Calu3 (cell line): ENCODE data around the gene STIM1. TPM values are rescaled to one million over a fixed set of nuclear protein-coding genes. Genes with fewer than 3 reads are reported as not detected.
"Not testable (repeated sequence)": the region's sequence is repeated elsewhere in the genome, so short reads cannot be mapped to it uniquely, and the experiment has no call there.

Source experiments
- BruUV-seq: library from RNA; stranded (reverse); fragments of 400-500 nt; replicated peaks from 2 replicates; lab custom pipeline; 2021; lab: Mats Ljungman, UMichigan
- CTCF ChIA-PET: fragments of 300-600 bp; sonication (Branson Sonifier 250); formaldehyde crosslinking; loops from one replicate; lab custom pipeline; 2022; ENCODE audit warnings: antibody characterized with exemption; lab: Charles Lee
- DNase-seq: peaks from one replicate; pipeline ENCODE4 v3.0.0; 2022
- H3K27ac Mint-ChIP-seq: one replicate; pipeline ENCODE4 v1.8.0; 2022; ENCODE audit warnings: mixed read lengths; ENCODE audit not compliant: unreplicated experiment
- H3K27me3 Mint-ChIP-seq: one replicate; pipeline ENCODE4 v1.8.0; 2022; ENCODE audit warnings: mixed read lengths; ENCODE audit not compliant: unreplicated experiment
- H3K36me3 Mint-ChIP-seq: one replicate; pipeline ENCODE4 v1.8.0; 2022; ENCODE audit warnings: mild to moderate bottlenecking, moderate library complexity, mixed read lengths; ENCODE audit not compliant: insufficient read depth, unreplicated experiment
- H3K4me1 Mint-ChIP-seq: one replicate; pipeline ENCODE4 v1.8.0; 2022; ENCODE audit warnings: mild to moderate bottlenecking, low read depth, mixed read lengths; ENCODE audit not compliant: unreplicated experiment
- H3K4me3 Mint-ChIP-seq: one replicate; pipeline ENCODE4 v1.8.0; 2022; ENCODE audit warnings: mild to moderate bottlenecking, low read depth, moderate library complexity, mixed read lengths; ENCODE audit not compliant: unreplicated experiment
- H3K9me3 Mint-ChIP-seq: one replicate; pipeline ENCODE4 v1.8.0; 2022; ENCODE audit warnings: low read depth, mixed read lengths; ENCODE audit not compliant: unreplicated experiment
- CTCF ChIP-seq: fragments of 200-600 bp; IDR thresholded peaks from one replicate; pipeline ENCODE4 v1.8.0; 2022; ENCODE audit warnings: antibody characterized with exemption; ENCODE audit not compliant: unreplicated experiment
- intact Hi-C: fragments of 100-400 bp; cut with micrococcal nuclease; formaldehyde crosslinking; loops from one replicate; pipeline ENCODE4 v1.10.0; 2022; ENCODE audit not compliant: unreplicated experiment
- total RNA-seq: library from RNA; stranded (reverse); gene quantifications from 2 replicates; pipeline ENCODE4 v1.2.3, GENCODE V29; 2022

STIM1 gene
- total RNA-seq, 1 experiment from 2014 or later, result 60.1 TPM

- TF ChIP-seq CTCF, result no peak
- CTCF ChIA-PET, result interaction anchor here (0.6 to 3.2 kb wide), 6 partner anchors 16 to 306 kb away, joined by 3 to 20 read pairs (median 4); partner anchors contain the start of gene RHOG
- Mint-ChIP-seq H3K4me1 (peaks cover 12% of the 10 kb centered on the region), H3K27me3 (no peaks in the 10 kb centered on the region), H3K9me3 (no peaks in the 10 kb centered on the region), H3K4me3 (no peak overlapping the region), H3K36me3 (peaks cover 17% of the 10 kb centered on the region), H3K27ac (no peak overlapping the region)
- BruUV-seq, result no TSS peak
- intact Hi-C loops, result no loop called here
- no peak for DNase-seq
Measured at GRCh38 chr11:3809624-3809928, 45.9 kb upstream of the STIM1 start.

GRCh38 chr11:3810446-3810845 is 45.0 kb upstream of the STIM1 start:
- intact Hi-C loops, result no loop called here
- CTCF ChIA-PET, result interaction anchor here (0.6 to 3.2 kb wide), 3 partner anchors 30 to 305 kb away, joined by 3 to 20 read pairs (median 4); partner anchors contain the start of gene RHOG

GRCh38 chr11:3810951-3811350 is 44.5 kb upstream of the STIM1 start:
- intact Hi-C loops, result no loop called here

More at GRCh38 chr11:3810446-3810845, 45.0 kb upstream of the STIM1 start:
- Mint-ChIP-seq H3K9me3 (no peaks in the 10 kb centered on the region), H3K27ac (no peak overlapping the region), H3K27me3 (no peaks in the 10 kb centered on the region), H3K4me3 (no peak overlapping the region), H3K36me3 (peaks cover 17% of the 10 kb centered on the region), H3K4me1 (peaks cover 12% of the 10 kb centered on the region)
- no peak for DNase-seq
- BruUV-seq, result no TSS peak
- TF ChIP-seq CTCF, result no peak

GRCh38 chr11:3814832-3815231 is 40.6 kb upstream of the STIM1 start:
- intact Hi-C loops, H3K36me3 Mint-ChIP-seq, DNase-seq, BruUV-seq, H3K4me3 Mint-ChIP-seq, CTCF ChIA-PET, H3K27ac Mint-ChIP-seq, H3K9me3 Mint-ChIP-seq, H3K27me3 Mint-ChIP-seq: not testable (repeated sequence)
- H3K4me1 Mint-ChIP-seq, result peaks cover 24% of the 10 kb centered on the region

More at GRCh38 chr11:3810951-3811350, 44.5 kb upstream of the STIM1 start:
- Mint-ChIP-seq H3K27ac (no peak overlapping the region), H3K4me3 (no peak overlapping the region), H3K27me3 (no peaks in the 10 kb centered on the region), H3K4me1 (peaks cover 16% of the 10 kb centered on the region), H3K36me3 (peaks cover 17% of the 10 kb centered on the region), H3K9me3 (no peaks in the 10 kb centered on the region)
- CTCF ChIA-PET, result interaction anchor here (0.7 kb wide), 1 partner anchor 29 kb away, joined by 3 read pairs; no protein-coding TSS in a partner anchor
- BruUV-seq, result no TSS peak
- no peak for TF ChIP-seq CTCF
- no peak for DNase-seq

- H3K36me3 Mint-ChIP-seq, result no peaks in the 10 kb centered on the region
- CTCF ChIA-PET, result interaction anchor here (0.7 kb wide), 1 partner anchor 779 kb away, joined by 3 read pairs; no protein-coding TSS in a partner anchor
- peaks cover 19% of the 10 kb centered on the region for H3K4me1 Mint-ChIP-seq
- intact Hi-C loops, result no loop called here
- H3K9me3 Mint-ChIP-seq, result no peaks in the 10 kb centered on the region
- no peak for TF ChIP-seq CTCF
- H3K27ac Mint-ChIP-seq, result no peak overlapping the region
- DNase-seq, result no peak
- no peak overlapping the region for H3K4me3 Mint-ChIP-seq
- no TSS peak for BruUV-seq
- H3K27me3 Mint-ChIP-seq, result no peaks in the 10 kb centered on the region
Measured at GRCh38 chr11:3815845-3816244, 39.6 kb upstream of the STIM1 start.
